CD4-positive, alpha-beta T cell treated with Interleukin-1 beta for 1 hour (primary cell): ENCODE measurements around the gene TM7SF2.

Experiments
- DNase-seq, 2 donors: peaks; one replicate each; pipeline ENCODE4 v3.0.0-alpha.2; 2020 to 2022

TM7SF2 gene

GRCh38 chr11:65159012-65159411 is 47.3 kb downstream of the TM7SF2 start:
- no peak for DNase-seq

- DNase-seq = no peak
These were observed 49.0 kb downstream of the TM7SF2 start for GRCh38 chr11:65160643-65161042.

DNA sequence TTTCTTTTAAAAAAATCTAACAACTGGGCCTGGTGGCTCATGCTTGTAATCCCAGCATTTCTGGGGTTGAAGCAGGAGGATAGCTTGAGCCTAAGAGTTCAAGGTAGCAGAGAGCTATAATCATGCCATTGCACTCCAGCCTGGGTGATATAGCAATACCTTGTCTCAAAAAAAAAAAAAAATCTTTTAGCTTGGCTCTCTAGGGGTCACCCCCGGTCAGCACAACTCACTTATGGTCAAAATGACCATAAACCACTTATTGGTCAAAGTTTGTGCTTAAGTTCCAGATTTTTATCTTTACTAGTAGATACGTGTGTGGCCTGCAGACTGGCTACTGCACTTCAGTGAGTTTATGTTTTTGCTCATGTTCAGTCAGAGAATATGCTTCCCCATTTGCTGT is 52.0 kb downstream of the TM7SF2 start:
- DNase-seq = no peak
